H1 (cell line): ENCODE measurements around the gene RAB3IL1. TPM values are rescaled to one million over a fixed set of nuclear protein-coding genes. Genes with fewer than 3 reads are reported as not detected.
A peak's percentile ranks its signal among the peaks of the same experiment; 100 is the strongest.

Experiments
- CTCF ChIA-PET: fragments of 300-600 bp; sonication (Branson Sonifier 250); formaldehyde crosslinking; loops from one replicate; lab custom pipeline; 2021; ENCODE audit not compliant: partially characterized antibody; lab: Charles Lee
- POLR2A ChIA-PET: fragments of 300-600 bp; sonication (Branson Sonifier 250); formaldehyde crosslinking; loops from one replicate; lab custom pipeline; 2021; ENCODE audit warnings: inconsistent platforms; ENCODE audit not compliant: partially characterized antibody; lab: Charles Lee
- DNase-seq, 2 experiments: peaks; one replicate each; pipeline versions ENCODE4 v3.0.0 to v3.0.0-alpha.2; 2010 to 2022; ENCODE audit warnings: low spot score in 2 of 2, low read depth in 1 of 2, mixed read lengths in 1 of 2
- FAIRE-seq: peaks from 2 replicates; lab custom pipeline; 2011; peaks lifted over from hg19 to GRCh38; lab: Jason Lieb, UNC
- H2AFZ ChIP-seq: 2 replicates; pipeline ENCODE4 v1.8.1; 2012; ENCODE audit warnings: low read length, inconsistent platforms
- H2AK5ac ChIP-seq: 2 replicates; pipeline ENCODE4 v1.6.1; 2013; ENCODE audit warnings: low read depth, low read length
- H2BK120ac ChIP-seq: replicated peaks from 2 replicates; pipeline ENCODE3; 2013; ENCODE audit warnings: low read depth, low read length, inconsistent platforms
- H2BK12ac ChIP-seq: 2 replicates; pipeline ENCODE4 v1.6.1; 2013; ENCODE audit warnings: low read depth, low read length
- H2BK15ac ChIP-seq: 2 replicates; pipeline ENCODE4 v1.6.1; 2013; ENCODE audit warnings: low read length
- H2BK20ac ChIP-seq: 2 replicates; pipeline ENCODE4 v1.6.1; 2013; ENCODE audit warnings: low read length
- H2BK5ac ChIP-seq: 2 replicates; pipeline ENCODE4 v1.6.1; 2013; ENCODE audit warnings: low read depth, low read length
- H3K14ac ChIP-seq: 2 replicates; pipeline ENCODE4 v1.6.1; 2013; ENCODE audit warnings: inconsistent platforms; ENCODE audit not compliant: insufficient read length
- H3K18ac ChIP-seq: 2 replicates; pipeline ENCODE4 v1.6.1; 2013; ENCODE audit warnings: low read length; ENCODE audit errors: extremely low read depth
- H3K23ac ChIP-seq: 2 replicates; pipeline ENCODE4 v1.6.1; 2013; ENCODE audit warnings: inconsistent platforms; ENCODE audit not compliant: insufficient read length
- H3K23me2 ChIP-seq: 2 replicates; pipeline ENCODE4 v1.6.1; 2013; ENCODE audit warnings: low read depth, low read length
- H3K27ac ChIP-seq: 2 replicates; pipeline ENCODE4 v1.6.1; 2011; ENCODE audit warnings: low read depth, low read length, inconsistent platforms
- H3K27me3 ChIP-seq, 4 experiments: replicated peaks in 1 of 4; 1 replicate in 1 of 4; 2 replicates in 3 of 4; pipeline versions ENCODE4 v1.6.1 to v1.8.1; 2011 to 2013; ENCODE audit warnings: low read length in 3 of 4, mild to moderate bottlenecking in 3 of 4, inconsistent platforms in 2 of 4, mixed read lengths in 2 of 4, moderate library complexity in 1 of 4; ENCODE audit not compliant: control insufficient read depth in 3 of 4, insufficient read depth in 3 of 4; ENCODE audit errors: extremely low read depth in 1 of 4
- H3K36me3 ChIP-seq, 4 experiments: 2 replicates each; pipeline versions ENCODE4 v1.6.1 to v1.8.1; 2011 to 2013; ENCODE audit warnings: mild to moderate bottlenecking in 4 of 4, low read length in 3 of 4, moderate library complexity in 2 of 4, control low read depth in 1 of 4, inconsistent platforms in 1 of 4; ENCODE audit not compliant: insufficient read depth in 4 of 4, control insufficient read depth in 2 of 4
- H3K4ac ChIP-seq: replicated peaks from 2 replicates; pipeline ENCODE3; 2013; ENCODE audit warnings: low read length, low read depth, mixed read lengths, inconsistent platforms; ENCODE audit not compliant: insufficient read length
- H3K4me1 ChIP-seq, 4 experiments: replicated peaks in 1 of 4; 1 replicate in 1 of 4; 2 replicates in 3 of 4; pipeline versions ENCODE4 v1.6.1 to v1.8.1; 2011 to 2013; ENCODE audit warnings: low read length in 3 of 4, inconsistent platforms in 2 of 4, mixed read lengths in 1 of 4; ENCODE audit not compliant: insufficient read depth in 4 of 4, control insufficient read depth in 3 of 4
- H3K4me2 ChIP-seq, 2 experiments: 2 replicates each; pipeline versions ENCODE4 v1.6.1 to v1.8.1; 2011 to 2013; ENCODE audit warnings: low read depth in 2 of 2, low read length in 2 of 2, control low read depth in 1 of 2, inconsistent platforms in 1 of 2, mild to moderate bottlenecking in 1 of 2; ENCODE audit not compliant: insufficient read depth in 1 of 2
- H3K4me3 ChIP-seq, 4 experiments: fragments of 200-600, 300-600 bp in 1 of 4; sonication (generic), shearing (Covaris generic), sonication (Bioruptor Twin) in 1 of 4; 2 replicates each; pipeline versions ENCODE4 v1.5.1 to v1.8.1; 2011 to 2016; ENCODE audit warnings: low read length in 4 of 4, low read depth in 3 of 4, control low read depth in 2 of 4, inconsistent platforms in 2 of 4, mild to moderate bottlenecking in 2 of 4, mixed read lengths in 1 of 4, moderate library complexity in 1 of 4; ENCODE audit not compliant: insufficient read depth in 2 of 4; ENCODE audit errors: extremely low read depth in 1 of 4
- H3K56ac ChIP-seq: replicated peaks from 2 replicates; pipeline ENCODE3; 2013; ENCODE audit warnings: low read depth, mild to moderate bottlenecking, mixed read lengths, low read length, inconsistent platforms; ENCODE audit not compliant: insufficient read length
- H3K79me1 ChIP-seq: 2 replicates; pipeline ENCODE4 v1.6.1; 2013; ENCODE audit warnings: low read depth, low read length, control low read depth
- H3K79me2 ChIP-seq, 2 experiments: 2 replicates each; pipeline versions ENCODE4 v1.6.1 to v1.8.1; 2012 to 2013; ENCODE audit warnings: low read length in 2 of 2, mild to moderate bottlenecking in 2 of 2, inconsistent platforms in 1 of 2; ENCODE audit not compliant: insufficient read depth in 2 of 2, control insufficient read depth in 1 of 2
- H3K9ac ChIP-seq, 4 experiments: replicated peaks in 1 of 4; 1 replicate in 1 of 4; 2 replicates in 3 of 4; pipeline versions ENCODE4 v1.6.1 to v1.8.1; 2011 to 2013; ENCODE audit warnings: low read depth in 3 of 4, low read length in 3 of 4, control low read depth in 2 of 4, mild to moderate bottlenecking in 2 of 4, moderate library complexity in 2 of 4, inconsistent platforms in 1 of 4; ENCODE audit errors: extremely low read depth in 1 of 4
- H3K9me3 ChIP-seq, 2 experiments: 2 replicates each; pipeline versions ENCODE4 v1.6.1 to v1.8.1; 2012 to 2013; ENCODE audit warnings: mild to moderate bottlenecking in 2 of 2, moderate library complexity in 2 of 2, control low read depth in 1 of 2, inconsistent platforms in 1 of 2, low read depth in 1 of 2, low read length in 1 of 2, mixed read lengths in 1 of 2; ENCODE audit not compliant: insufficient read depth in 2 of 2
- H4K20me1 ChIP-seq, 2 experiments: replicated peaks in 1 of 2; 2 replicates each; pipeline versions ENCODE3 to v1.8.1; 2011 to 2013; ENCODE audit warnings: inconsistent platforms in 2 of 2, low read length in 2 of 2, mild to moderate bottlenecking in 1 of 2; ENCODE audit not compliant: insufficient read depth in 2 of 2, control insufficient read depth in 1 of 2
- H4K5ac ChIP-seq: 2 replicates; pipeline ENCODE4 v1.6.1; 2013; ENCODE audit warnings: low read length, low read depth, mixed read lengths, inconsistent platforms; ENCODE audit not compliant: insufficient read length
- H4K8ac ChIP-seq: 2 replicates; pipeline ENCODE4 v1.8.0; 2013; ENCODE audit warnings: mild to moderate bottlenecking, moderate library complexity, low read length, inconsistent platforms; ENCODE audit not compliant: insufficient read depth; ENCODE audit errors: extremely low read depth
- H4K91ac ChIP-seq: replicated peaks from 2 replicates; pipeline ENCODE3; 2013; ENCODE audit warnings: low read length, mixed read lengths, inconsistent platforms; ENCODE audit not compliant: insufficient read length
- CTCF ChIP-seq, 3 experiments: IDR thresholded peaks; 1 replicate in 2 of 3; 2 replicates in 1 of 3; pipeline versions ENCODE4 v1.5.1 to v1.6.1; 2011; ENCODE audit warnings: low read length in 3 of 3, mild to moderate bottlenecking in 3 of 3, inconsistent platforms in 2 of 3, low read depth in 1 of 3, moderate library complexity in 1 of 3; ENCODE audit not compliant: insufficient read depth in 1 of 3; ENCODE audit errors: control extremely low read depth in 1 of 3
- EP300 ChIP-seq, 2 experiments: IDR thresholded peaks; 1 replicate in 1 of 2; 2 replicates in 1 of 2; pipeline ENCODE4 v1.6.1; 2011 to 2012; ENCODE audit warnings: low read depth in 2 of 2, low read length in 2 of 2, mild to moderate bottlenecking in 2 of 2, borderline replicate concordance in 1 of 2, inconsistent platforms in 1 of 2, moderate library complexity in 1 of 2
- GTF2F1 ChIP-seq: IDR thresholded peaks from 2 replicates; pipeline ENCODE4 v1.6.1; 2012; ENCODE audit warnings: low read depth, low read length, improper control_type of control experiment, borderline replicate concordance
- POU5F1 ChIP-seq: IDR thresholded peaks from 2 replicates; pipeline ENCODE4 v1.6.1; 2011; ENCODE audit warnings: low read depth, mild to moderate bottlenecking, low read length, moderate library complexity
- SAP30 ChIP-seq: fragments of 300-600 bp; sonication (generic); IDR thresholded peaks from 2 replicates; pipeline ENCODE4 v1.7.1; 2012; ENCODE audit warnings: low read length, moderate library complexity, mild to moderate bottlenecking, inconsistent platforms; ENCODE audit not compliant: insufficient read depth, insufficient replicate concordance
- SIN3A ChIP-seq, 2 experiments: IDR thresholded peaks in 1 of 2; conservative IDR thresholded peaks in 1 of 2; 2 replicates each; pipeline ENCODE4 v1.6.1; 2011 to 2012; ENCODE audit warnings: low read length in 2 of 2, improper control_type of control experiment in 1 of 2, low read depth in 1 of 2, mild to moderate bottlenecking in 1 of 2
- SIX5 ChIP-seq: IDR thresholded peaks from 2 replicates; pipeline ENCODE4 v1.6.1; 2011; ENCODE audit warnings: mild to moderate bottlenecking, low read depth, low read length
- SP1 ChIP-seq: IDR thresholded peaks from 2 replicates; pipeline ENCODE4 v1.6.1; 2011; ENCODE audit warnings: low read depth, low read length
- SP4 ChIP-seq: IDR thresholded peaks from 2 replicates; pipeline ENCODE4 v1.6.1; 2012; ENCODE audit warnings: low read length, inconsistent platforms
- ZNF274 ChIP-seq: IDR thresholded peaks from 2 replicates; pipeline ENCODE4 v1.7.0; 2012; ENCODE audit warnings: low read length, borderline replicate concordance; ENCODE audit errors: extremely low read depth
- WGBS, 2 experiments: shearing (Covaris generic) in 1 of 2; methylation state at CpG; one replicate each; pipeline versions ENCODE4 v1.1.6 to v1.1.7; 2013 to 2015; ENCODE audit warnings: low lambda C conversion rate in 2 of 2, mixed read lengths in 2 of 2, inconsistent platforms in 1 of 2, low coverage in 1 of 2, missing lambda C conversion rate in 1 of 2; ENCODE audit not compliant: insufficient replicate concordance in 2 of 2, insufficient coverage in 1 of 2, insufficient read length in 1 of 2; ENCODE audit errors: extremely low coverage in 1 of 2, missing lambda C conversion rate in 1 of 2; 5-methylcytosine and 5-hydroxymethylcytosine counted together
- polyA plus RNA-seq, 7 experiments: library from polyadenylated mRNA; depleted of rRNA in 3 of 7; stranded (reverse) in 5 of 7; unstranded in 2 of 7; fragments of >200 nt in 5 of 7; fragments of 200-250 nt in 2 of 7; gene quantifications; 1 replicate in 5 of 7; 2 replicates in 1 of 7; 4 replicates in 1 of 7; pipeline versions ENCODE4 v1.2.1 to v1.2.3, GENCODE V29; 2011 to 2013; ENCODE audit warnings: missing spikeins in 2 of 7, mixed read lengths in 2 of 7
- total RNA-seq: library from RNA; stranded (reverse); fragmentation: NEBNext Ultra II Directional; extraction: Animal tissue kit (Norgen Biotek cat#: 25700); gene quantifications from 2 replicates; pipeline ENCODE4 v1.2.1, GENCODE V29; 2021

RAB3IL1 gene
- total and polyA plus RNA-seq, 2 of the 8 experiments (the other 6 are each of a cell fraction or from before 2014, with no cell fraction given): 6.8 to 7.9 TPM

DNA sequence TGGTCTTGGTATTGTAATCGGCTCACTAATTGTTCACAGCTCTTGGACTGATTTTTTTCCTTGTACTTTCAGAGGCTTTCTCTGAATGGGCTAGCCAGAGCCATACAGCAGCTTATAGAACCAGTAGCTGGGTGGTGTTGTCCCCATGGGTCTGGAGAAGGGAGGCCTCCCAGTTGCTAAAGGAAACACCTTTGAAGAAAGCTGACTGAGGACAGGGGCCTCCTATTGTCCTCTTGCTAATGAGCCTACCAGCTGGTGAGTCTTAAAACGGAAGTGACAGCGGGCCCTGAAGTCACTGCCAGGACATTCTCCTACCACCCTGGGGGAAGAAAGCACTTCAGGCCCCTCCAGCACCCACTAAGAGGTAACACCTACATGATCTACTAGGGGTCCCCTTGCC lies 36.0 kb downstream of the RAB3IL1 start:
- H2BK5ac ChIP-seq: no peak overlapping the region
- DNase-seq (no peak), FAIRE-seq (peak; percentile 42)
- H3K79me2 ChIP-seq: no peaks in the 10 kb centered on the region
- POLR2A ChIA-PET: interaction anchor here (0.8 to 4.1 kb wide), 8 partner anchors 9 to 86 kb away, joined by 3 to 15 read pairs (median 4); partner anchors contain the start of genes FADS1, FADS2 and FTH1
- H2BK20ac ChIP-seq: no peak overlapping the region
- H2AFZ ChIP-seq: no peak overlapping the region
- no peak overlapping the region for H3K27ac ChIP-seq
- no peak overlapping the region for H4K91ac ChIP-seq
- H3K23ac ChIP-seq: no peak overlapping the region
- H3K4me3 ChIP-seq: peak overlapping the region in 1 of 4 experiments; percentile 20; a peak in 1 of 8 replicates
- H3K4me2 ChIP-seq: peak overlapping the region; percentile 23 to 55; a peak in 3 of 4 replicates
- no peak overlapping the region for H4K5ac ChIP-seq
- 0 out of 2 replicates have a peak overlapping the region, but pooled peaks have one; percentile 60 for H2BK12ac ChIP-seq
- no peak overlapping the region for H2AK5ac ChIP-seq
- H3K18ac ChIP-seq: no peak overlapping the region
- no peaks in the 10 kb centered on the region for H3K27me3 ChIP-seq
- H3K14ac ChIP-seq: no peak overlapping the region
- no peak overlapping the region; a peak in 1 of 7 replicates for H3K9ac ChIP-seq
- no peaks in the 10 kb centered on the region for H3K23me2 ChIP-seq
- H2BK15ac ChIP-seq: no peak overlapping the region
- no peaks in the 10 kb centered on the region for H3K9me3 ChIP-seq
- peaks cover 0 to 6% of the 10 kb centered on the region in 2 experiments for H4K20me1 ChIP-seq
- H3K4me1 ChIP-seq: peaks cover 0 to 17% (median 8%) of the 10 kb centered on the region in 4 experiments
- WGBS, 2 experiments: 44% methylated on average over 3 of the region's 3 CpGs; no CpG with 5 or more reads in 1 of the 2 experiments
- H2BK120ac ChIP-seq: no peak overlapping the region
- H3K4ac ChIP-seq: no peak overlapping the region
- H3K79me1 ChIP-seq: no peaks in the 10 kb centered on the region; the same call in 1 of the 2 replicates
- H4K8ac ChIP-seq: peak overlapping the region; percentile 3; the same call in 1 of the 2 replicates
- CTCF ChIA-PET: interaction anchor here (0.8 to 13.5 kb wide), 13 partner anchors 9 to 220 kb away, joined by 3 to 172 read pairs (median 4); partner anchors contain the start of gene FADS3
- H3K36me3 ChIP-seq: peaks cover 0 to 4% (median 0%) of the 10 kb centered on the region in 4 experiments; a peak in 1 of 8 replicates
- no peak overlapping the region for H3K56ac ChIP-seq
- TF ChIP-seq CTCF (IDR thresholded peaks at IDR 0.05; ENCODE audit: control extremely low read depth in 1 of 3, insufficient read depth in 1 of 3, low read depth in 1 of 3, low read length in 3 of 3) (no peak), SP4 (no peak), SP1 (0 out of 2 replicates have a peak, but pooled peaks have one; percentile 16), POU5F1 (no peak), SIN3A (conservative IDR thresholded peaks at IDR 0.05 in 1 of 2, IDR thresholded peaks at IDR 0.05 in 1 of 2; ENCODE audit: low read depth in 1 of 2, low read length in 2 of 2) (peak; percentile 92 to 97), SIX5 (no peak), SAP30 (peak; percentile 83), ZNF274 (no peak), GTF2F1 (no peak), EP300 (IDR thresholded peaks at IDR 0.05; ENCODE audit: borderline replicate concordance in 1 of 2, low read depth in 2 of 2, low read length in 2 of 2) (0 out of 3 replicates have a peak, but pooled peaks of 1 of the 2 experiments have one; percentile 11)
